ENCODE results near the gene OR2V1. TPM values are rescaled to one million over a fixed set of nuclear protein-coding genes. Genes with fewer than 3 reads are reported as not detected.
"Not testable (repeated sequence)": the region's sequence is repeated elsewhere in the genome, so short reads cannot be mapped to it uniquely, and the experiment has no call there.

OR2V1 gene
- total RNA-seq, 1 donor from 2014 or later = not detected

GRCh38 chr5:181100121-181100875, 30.7 kb downstream of the OR2V1 start:
- peaks cover 4% of the 10 kb centered on the region for H3K36me3 Mint-ChIP-seq
- H3K27me3 Mint-ChIP-seq = peaks cover 37% of the 10 kb centered on the region
- DNase-seq (ENCODE audit: extremely low spot score, unreplicated experiment) = peak; percentile 66
- H3K4me1 Mint-ChIP-seq (ENCODE audit: unreplicated experiment) = peaks cover 13% of the 10 kb centered on the region
- peak overlapping the region; percentile 71 for H3K4me3 Mint-ChIP-seq
- no peak for TF ChIP-seq CTCF (conservative IDR thresholded peaks at IDR 0.05)
- H3K27ac Mint-ChIP-seq = no peak overlapping the region
- H3K9me3 Mint-ChIP-seq = no peaks in the 10 kb centered on the region

GRCh38 chr5:181099602-181100086, 31.3 kb downstream of the OR2V1 start:
- Mint-ChIP-seq H3K4me1 (ENCODE audit: unreplicated experiment) (peaks cover 13% of the 10 kb centered on the region), H3K4me3 (peak overlapping the region; percentile 68), H3K9me3 (no peaks in the 10 kb centered on the region), H3K27ac (no peak overlapping the region), H3K27me3 (peaks cover 37% of the 10 kb centered on the region), H3K36me3 (peaks cover 4% of the 10 kb centered on the region)
- no peak for DNase-seq (ENCODE audit: extremely low spot score, unreplicated experiment)
- no peak for TF ChIP-seq CTCF (conservative IDR thresholded peaks at IDR 0.05)

GRCh38 chr5:181098762-181099601, 32.0 kb downstream of the OR2V1 start:
- no peak for DNase-seq (ENCODE audit: extremely low spot score, unreplicated experiment)
- H3K9me3 Mint-ChIP-seq = no peaks in the 10 kb centered on the region
- H3K4me3 Mint-ChIP-seq = peak overlapping the region; percentile 68
- H3K27ac Mint-ChIP-seq = no peak overlapping the region
- no peak for TF ChIP-seq CTCF (conservative IDR thresholded peaks at IDR 0.05)
- H3K36me3 Mint-ChIP-seq = peaks cover 4% of the 10 kb centered on the region
- H3K4me1 Mint-ChIP-seq (ENCODE audit: unreplicated experiment) = peaks cover 10% of the 10 kb centered on the region
- peaks cover 34% of the 10 kb centered on the region for H3K27me3 Mint-ChIP-seq

GRCh38 chr5:181097759-181098491, 33.0 kb downstream of the OR2V1 start:
- H3K4me3 Mint-ChIP-seq; H3K27ac Mint-ChIP-seq; H3K36me3 Mint-ChIP-seq; H3K4me1 Mint-ChIP-seq (ENCODE audit: unreplicated experiment); H3K9me3 Mint-ChIP-seq; DNase-seq (ENCODE audit: extremely low spot score, unreplicated experiment): not testable (repeated sequence)
- H3K27me3 Mint-ChIP-seq = peaks cover 35% of the 10 kb centered on the region

GRCh38 chr5:181097383-181097753, 33.6 kb downstream of the OR2V1 start:
- H3K9me3 Mint-ChIP-seq; DNase-seq (ENCODE audit: extremely low spot score, unreplicated experiment); H3K36me3 Mint-ChIP-seq; H3K4me1 Mint-ChIP-seq (ENCODE audit: unreplicated experiment); H3K27ac Mint-ChIP-seq; H3K4me3 Mint-ChIP-seq: not testable (repeated sequence)
- H3K27me3 Mint-ChIP-seq = peaks cover 37% of the 10 kb centered on the region

GRCh38 chr5:181096721-181097382, 34.1 kb downstream of the OR2V1 start:
- not testable (repeated sequence) for H3K9me3 Mint-ChIP-seq; H3K27ac Mint-ChIP-seq; DNase-seq (ENCODE audit: extremely low spot score, unreplicated experiment); H3K4me1 Mint-ChIP-seq (ENCODE audit: unreplicated experiment); H3K36me3 Mint-ChIP-seq; H3K4me3 Mint-ChIP-seq
- H3K27me3 Mint-ChIP-seq = peaks cover 38% of the 10 kb centered on the region

- not testable (repeated sequence) for H3K9me3 Mint-ChIP-seq; H3K4me1 Mint-ChIP-seq (ENCODE audit: unreplicated experiment); H3K4me3 Mint-ChIP-seq; H3K36me3 Mint-ChIP-seq; DNase-seq (ENCODE audit: extremely low spot score, unreplicated experiment); H3K27ac Mint-ChIP-seq
- peaks cover 35% of the 10 kb centered on the region for H3K27me3 Mint-ChIP-seq
These were observed 35.8 kb downstream of the OR2V1 start for GRCh38 chr5:181095162-181095561.

All from type B pancreatic cell (in vitro differentiated cells).